Neural cell (in vitro differentiated cells): ENCODE data around the gene RPAP2.
"Not testable (repeated sequence)": the region's sequence is repeated elsewhere in the genome, so short reads cannot be mapped to it uniquely, and the experiment has no call there.

Experiments
- EP300 ChIP-seq: fragments of 450-650 bp; conservative IDR thresholded peaks from 2 replicates; pipeline ENCODE4 v1.6.1; 2014; ENCODE audit warnings: antibody characterized with exemption, mild to moderate bottlenecking, moderate library complexity; ENCODE audit not compliant: poor library complexity, severe bottlenecking
- EZH2 ChIP-seq: fragments of 200-600, 300-800 bp; shearing (Covaris generic), sonication (generic); IDR thresholded peaks from 2 replicates; pipeline ENCODE4 v1.6.1; 2014; ENCODE audit warnings: antibody characterized with exemption, low read length, borderline replicate concordance, mild to moderate bottlenecking; ENCODE audit not compliant: insufficient read depth, poor library complexity, severe bottlenecking
- REST ChIP-seq: IDR thresholded peaks from 2 replicates; pipeline ENCODE4 v1.6.1; 2012; ENCODE audit warnings: borderline replicate concordance
- SMC3 ChIP-seq: fragments of 450-650 bp; conservative IDR thresholded peaks from 2 replicates; pipeline ENCODE4 v1.6.1; 2014; ENCODE audit warnings: antibody characterized with exemption, mild to moderate bottlenecking, moderate library complexity; ENCODE audit not compliant: poor library complexity
- TAF1 ChIP-seq: IDR thresholded peaks from 2 replicates; pipeline ENCODE4 v1.6.1; 2012; ENCODE audit warnings: low read depth
- TF ChIP-seq, protein P1 (sequence below): fragments of 450-650 bp; IDR thresholded peaks from 2 replicates; pipeline ENCODE4 v1.5.1; 2014; ENCODE audit warnings: antibody characterized with exemption, mild to moderate bottlenecking, moderate library complexity; ENCODE audit not compliant: poor library complexity, severe bottlenecking

GRCh38 chr1:92434572-92434971 lies 135.7 kb downstream of the RPAP2 start:
- TF ChIP-seq, protein P1, sequence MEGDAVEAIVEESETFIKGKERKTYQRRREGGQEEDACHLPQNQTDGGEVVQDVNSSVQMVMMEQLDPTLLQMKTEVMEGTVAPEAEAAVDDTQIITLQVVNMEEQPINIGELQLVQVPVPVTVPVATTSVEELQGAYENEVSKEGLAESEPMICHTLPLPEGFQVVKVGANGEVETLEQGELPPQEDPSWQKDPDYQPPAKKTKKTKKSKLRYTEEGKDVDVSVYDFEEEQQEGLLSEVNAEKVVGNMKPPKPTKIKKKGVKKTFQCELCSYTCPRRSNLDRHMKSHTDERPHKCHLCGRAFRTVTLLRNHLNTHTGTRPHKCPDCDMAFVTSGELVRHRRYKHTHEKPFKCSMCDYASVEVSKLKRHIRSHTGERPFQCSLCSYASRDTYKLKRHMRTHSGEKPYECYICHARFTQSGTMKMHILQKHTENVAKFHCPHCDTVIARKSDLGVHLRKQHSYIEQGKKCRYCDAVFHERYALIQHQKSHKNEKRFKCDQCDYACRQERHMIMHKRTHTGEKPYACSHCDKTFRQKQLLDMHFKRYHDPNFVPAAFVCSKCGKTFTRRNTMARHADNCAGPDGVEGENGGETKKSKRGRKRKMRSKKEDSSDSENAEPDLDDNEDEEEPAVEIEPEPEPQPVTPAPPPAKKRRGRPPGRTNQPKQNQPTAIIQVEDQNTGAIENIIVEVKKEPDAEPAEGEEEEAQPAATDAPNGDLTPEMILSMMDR, result not testable (repeated sequence)
- TF ChIP-seq EZH2, SMC3, EP300, TAF1, REST: not testable (repeated sequence)
